HG03064 (cell line): ENCODE results near the gene ZNF385C.

ENCODE experiments used
- ATAC-seq: cut with Tn5 transposase; IDR thresholded peaks from one replicate; pipeline ENCODE4 v1.9.1; 2021; ENCODE audit warnings: low read depth; ENCODE audit not compliant: unreplicated experiment

ZNF385C gene

DNA sequence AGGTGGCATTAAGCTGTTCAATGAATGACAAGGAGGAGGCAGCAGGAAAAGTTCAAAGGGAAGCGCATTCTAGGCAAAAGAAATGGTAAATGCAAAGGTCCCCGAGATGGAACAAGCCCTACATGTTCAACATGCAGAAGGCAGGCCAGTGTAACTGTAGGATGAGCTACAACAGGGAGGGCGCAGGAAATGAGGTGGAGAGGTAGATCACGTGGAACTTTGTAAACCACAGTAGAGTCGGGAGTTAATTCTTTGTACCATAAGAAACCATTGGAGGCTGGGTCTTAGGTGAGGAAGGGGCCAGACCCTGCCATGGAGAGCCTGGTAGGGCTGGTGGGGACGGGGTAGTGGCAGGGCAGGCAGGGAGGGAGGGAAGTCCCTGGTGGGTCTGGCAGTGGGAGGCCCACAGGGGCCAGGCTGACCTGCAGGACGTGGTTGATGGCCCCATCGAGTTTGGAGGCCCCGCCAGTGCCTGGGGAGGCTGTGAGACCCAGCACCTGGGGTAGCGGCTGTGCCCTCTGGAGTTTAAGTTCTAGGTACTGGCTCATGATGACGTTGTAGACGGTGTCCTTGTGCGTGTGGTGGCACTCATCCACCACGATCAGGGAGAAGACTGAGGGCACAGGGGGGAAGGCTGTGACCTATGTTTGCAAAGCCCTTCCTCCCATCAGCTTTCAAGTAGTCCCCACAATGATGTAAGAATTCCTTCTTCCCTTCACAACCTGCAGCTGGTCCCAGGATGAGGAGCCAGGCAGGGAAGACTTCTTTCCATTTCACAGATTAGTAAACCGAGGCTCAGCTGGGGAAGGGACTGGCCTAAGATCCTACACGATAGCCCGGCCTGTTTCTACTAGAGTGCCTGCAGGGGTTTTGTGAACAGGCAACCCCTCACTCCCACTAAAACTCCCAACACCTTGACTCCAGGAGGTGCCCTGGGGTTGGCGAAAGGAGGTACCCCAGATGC, 12.3 kb upstream of the ZNF385C start:
- ATAC-seq = no peak

DNA sequence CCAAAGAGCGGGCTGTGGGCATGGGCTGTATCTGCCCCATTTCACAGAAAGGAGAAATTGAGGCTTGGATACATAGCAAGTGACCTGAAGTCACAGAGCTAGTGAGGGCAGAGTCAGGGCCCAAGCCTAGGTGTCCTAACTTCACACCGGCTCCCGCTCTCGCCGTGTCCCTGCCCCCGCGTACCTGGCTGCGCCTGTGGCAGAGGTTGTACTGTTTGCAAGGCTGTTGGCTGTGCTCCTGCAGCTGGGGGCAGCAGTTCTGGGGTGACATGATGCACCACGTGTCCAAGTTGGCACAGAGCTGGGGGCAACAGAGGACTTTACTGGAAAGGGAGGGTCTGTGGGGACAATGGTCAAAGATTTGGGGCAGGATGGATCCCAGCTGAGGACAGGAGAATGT, 10.8 kb upstream of the ZNF385C start:
- ATAC-seq = no peak

DNA sequence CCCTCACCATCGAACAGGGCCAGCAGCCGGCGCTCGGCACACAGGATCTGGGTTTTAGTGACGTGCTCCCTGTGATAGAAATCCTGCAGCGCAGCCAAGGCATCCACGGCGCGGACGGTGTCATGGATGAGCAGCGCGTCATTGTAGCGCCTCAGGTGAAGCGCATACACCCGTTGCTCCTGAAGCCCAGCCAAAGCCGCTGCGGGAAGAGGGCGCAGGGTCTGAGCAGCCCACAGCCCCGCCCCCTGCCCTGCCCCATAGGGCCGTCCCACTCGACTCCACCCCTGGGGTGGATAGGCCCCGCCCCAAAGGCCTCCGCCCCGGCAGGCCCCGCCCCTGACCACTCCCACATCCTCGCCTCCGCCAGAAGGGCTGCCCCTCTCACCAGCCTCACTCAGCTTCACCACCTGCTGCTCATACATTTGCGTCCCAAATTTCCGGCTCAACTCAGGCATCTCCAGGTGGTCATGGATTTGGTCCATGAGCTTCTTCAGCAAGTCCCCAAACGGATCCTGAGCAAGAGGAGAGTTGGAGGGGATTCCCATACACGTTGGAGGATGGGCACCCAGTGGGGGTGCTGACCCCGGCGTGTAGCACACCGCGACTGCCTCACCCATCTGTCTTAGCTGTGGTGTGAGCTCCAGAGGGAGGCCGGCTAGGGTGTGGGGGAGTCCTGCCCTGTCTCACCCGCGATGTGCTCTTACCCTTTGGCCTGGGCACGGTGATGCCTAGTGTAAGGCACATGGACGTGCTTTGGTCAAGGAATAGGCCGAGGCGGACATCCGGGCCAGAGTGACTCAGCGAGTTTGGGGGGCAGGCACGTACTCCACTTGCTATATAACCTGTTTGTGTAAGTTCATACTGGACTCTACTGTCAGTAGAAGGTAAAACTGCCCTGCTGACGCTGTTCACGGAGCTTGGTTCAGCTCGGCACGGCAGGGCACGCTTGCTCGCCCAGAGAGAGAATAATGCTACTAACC, 9.6 kb upstream of the ZNF385C start:
- peak; percentile 45 for ATAC-seq

DNA sequence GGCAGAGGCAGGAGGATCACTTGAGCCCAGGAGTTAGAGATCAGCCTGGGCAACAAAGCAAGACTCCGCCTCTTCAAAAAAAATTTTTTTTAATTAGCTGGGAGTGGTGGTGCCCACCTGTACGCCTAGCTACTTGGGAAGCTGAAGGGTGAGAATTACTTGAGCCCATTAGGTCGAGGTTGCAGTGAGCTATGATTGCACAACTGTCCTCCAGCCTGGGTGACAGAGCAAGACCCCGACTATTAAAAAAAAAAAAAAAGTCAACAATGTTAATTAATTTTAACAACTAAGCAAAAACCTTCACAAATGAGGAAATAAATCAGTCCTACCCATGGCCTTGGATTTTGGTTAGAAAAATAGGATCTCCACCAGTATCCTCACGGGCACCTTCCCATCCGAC, 8.9 kb upstream of the ZNF385C start:
- no peak for ATAC-seq

DNA sequence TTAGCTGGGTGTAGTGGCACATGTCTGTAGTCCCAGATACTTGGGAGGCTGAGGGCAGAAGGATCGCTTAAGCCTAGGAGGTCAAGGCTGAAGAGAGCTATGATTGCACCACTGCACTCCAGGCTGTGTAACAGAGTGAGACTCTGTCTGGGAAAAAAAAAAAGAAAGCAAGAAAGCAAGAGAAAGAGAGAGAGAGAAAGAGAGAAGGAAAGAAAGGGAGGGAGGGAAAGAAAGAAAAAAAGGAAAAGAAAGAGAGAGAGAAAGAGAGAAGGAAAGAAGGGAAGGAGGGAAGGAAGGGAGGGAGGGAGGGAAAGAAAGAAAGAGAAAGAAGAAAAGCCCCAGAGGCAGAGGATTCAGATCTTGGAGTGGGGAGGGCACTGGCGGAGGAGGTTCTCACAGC, 7.7 kb upstream of the ZNF385C start:
- no peak for ATAC-seq

DNA sequence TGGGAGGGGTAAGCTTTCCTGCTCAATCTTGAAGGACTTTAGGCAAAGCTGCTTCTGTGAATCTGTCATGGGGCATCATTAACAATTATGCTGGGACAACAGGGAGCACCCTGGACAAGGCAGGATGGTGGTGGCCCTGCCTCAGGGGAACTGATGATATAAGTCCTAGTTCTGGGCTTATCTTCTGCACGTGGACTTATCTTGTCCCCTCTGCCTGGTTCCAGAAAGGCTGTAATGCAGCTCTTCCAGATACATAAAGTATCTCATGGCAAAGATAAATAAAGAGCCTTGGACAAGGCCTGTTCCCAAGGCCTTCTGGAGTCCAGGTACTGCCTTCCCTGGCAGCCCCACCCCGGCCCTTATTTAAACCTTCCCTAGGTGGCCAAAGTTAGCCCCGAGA, 6.0 kb upstream of the ZNF385C start:
- no peak for ATAC-seq

DNA sequence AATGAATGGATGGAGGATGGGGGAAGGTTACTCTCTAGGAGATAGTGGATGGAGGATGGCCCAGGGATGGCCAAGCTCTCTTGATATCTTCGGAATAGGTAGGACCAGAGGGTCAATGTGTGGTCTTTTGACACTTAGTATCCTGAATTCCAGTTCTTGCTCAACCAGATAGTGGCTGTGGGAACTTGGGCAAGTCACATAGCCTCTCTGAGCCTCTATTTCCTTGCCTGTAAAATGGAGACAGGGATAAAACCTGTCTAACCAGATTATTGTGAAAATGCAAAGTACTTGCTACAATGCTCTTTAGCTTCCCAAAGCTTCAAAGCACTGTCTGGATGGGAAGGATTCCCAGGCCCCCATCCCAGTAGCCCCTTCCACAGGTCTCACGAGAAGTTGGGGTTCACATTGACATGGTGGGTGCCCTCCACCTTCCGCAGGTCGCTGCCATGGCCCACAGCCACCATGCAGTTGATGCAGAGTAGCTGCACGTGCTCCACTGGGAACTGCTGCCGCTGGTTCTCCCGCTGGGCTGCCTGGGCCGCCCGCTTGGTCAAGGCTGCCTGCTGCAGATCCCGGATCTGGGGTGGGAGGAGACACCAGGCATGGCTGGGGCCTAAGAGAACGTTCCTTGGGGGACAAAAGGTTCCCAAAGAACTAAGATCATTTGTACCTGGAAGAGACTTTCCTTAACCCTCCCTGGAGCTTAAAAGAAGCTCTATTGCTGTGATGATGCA, 5.1 kb upstream of the ZNF385C start:
- no peak for ATAC-seq

DNA sequence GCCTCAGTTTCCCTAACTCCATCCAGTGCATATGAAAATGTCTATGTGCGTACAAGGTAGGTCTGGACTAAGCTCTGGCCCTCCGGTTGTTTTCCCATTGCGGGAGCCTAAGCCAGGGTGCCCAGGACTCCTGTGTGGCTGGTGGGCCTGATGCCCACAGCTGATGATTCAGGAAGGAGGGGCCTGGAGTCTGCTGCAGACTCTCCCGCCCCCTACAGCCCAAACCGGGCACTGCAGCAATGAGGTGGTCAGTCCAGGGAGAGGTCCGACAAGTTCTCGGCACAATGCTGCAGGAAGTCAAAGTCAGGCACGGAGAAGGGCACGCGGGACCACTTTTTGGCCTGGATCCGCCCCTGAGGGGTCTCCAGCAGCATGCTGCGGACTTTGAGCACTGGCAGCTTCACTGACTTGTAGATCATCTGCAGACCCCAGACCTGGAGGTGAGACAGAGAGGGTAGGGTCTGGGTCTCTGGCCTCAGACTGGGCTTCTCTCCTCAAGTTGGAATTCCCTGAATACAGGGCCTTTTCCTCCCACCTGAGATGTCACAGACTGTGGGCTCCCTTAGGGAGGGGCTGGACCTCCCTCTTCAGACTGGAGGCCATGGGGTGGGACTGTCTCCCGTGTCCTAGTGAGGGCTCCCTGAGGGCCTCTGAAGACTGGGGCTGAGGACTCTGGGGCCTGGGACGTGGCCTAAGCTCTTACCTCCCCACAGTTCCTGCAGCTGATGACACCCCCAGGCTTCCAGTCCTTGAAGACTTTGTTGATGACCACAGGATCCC, 3.4 kb upstream of the ZNF385C start:
- no peak for ATAC-seq

DNA sequence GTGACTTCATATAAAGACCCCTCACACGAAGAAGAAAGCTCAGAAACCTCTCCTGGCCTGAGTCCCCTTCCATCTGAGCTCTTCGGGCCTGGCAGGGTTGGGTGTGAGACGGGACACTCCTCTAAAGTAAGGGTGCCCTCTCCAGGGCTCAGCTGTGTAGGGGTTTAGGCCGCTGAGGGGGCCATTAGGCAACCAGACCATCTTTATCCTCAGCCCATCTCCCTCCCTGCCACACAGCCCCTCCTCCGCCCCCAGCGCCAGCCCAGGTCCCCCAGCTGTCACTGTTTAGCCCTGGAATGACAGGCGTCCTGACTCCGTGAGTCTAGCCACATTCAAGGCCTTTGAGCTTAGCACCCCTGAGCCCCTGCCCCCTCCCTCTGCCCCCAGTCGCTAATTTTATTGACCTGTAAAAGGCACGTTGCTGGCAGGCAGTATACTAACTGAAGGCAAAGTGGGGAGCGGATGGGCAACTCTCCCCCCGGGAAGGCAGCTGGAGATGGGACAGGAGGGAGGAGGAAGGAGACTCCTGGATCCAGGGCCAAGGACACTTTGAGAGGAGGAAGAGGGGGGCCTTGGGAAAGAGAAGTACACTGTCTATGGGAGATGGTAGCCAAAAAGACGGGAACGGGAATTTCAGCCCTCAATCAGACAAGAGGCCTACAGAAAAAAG, 592 bp upstream of the ZNF385C start:
- ATAC-seq = no peak

DNA sequence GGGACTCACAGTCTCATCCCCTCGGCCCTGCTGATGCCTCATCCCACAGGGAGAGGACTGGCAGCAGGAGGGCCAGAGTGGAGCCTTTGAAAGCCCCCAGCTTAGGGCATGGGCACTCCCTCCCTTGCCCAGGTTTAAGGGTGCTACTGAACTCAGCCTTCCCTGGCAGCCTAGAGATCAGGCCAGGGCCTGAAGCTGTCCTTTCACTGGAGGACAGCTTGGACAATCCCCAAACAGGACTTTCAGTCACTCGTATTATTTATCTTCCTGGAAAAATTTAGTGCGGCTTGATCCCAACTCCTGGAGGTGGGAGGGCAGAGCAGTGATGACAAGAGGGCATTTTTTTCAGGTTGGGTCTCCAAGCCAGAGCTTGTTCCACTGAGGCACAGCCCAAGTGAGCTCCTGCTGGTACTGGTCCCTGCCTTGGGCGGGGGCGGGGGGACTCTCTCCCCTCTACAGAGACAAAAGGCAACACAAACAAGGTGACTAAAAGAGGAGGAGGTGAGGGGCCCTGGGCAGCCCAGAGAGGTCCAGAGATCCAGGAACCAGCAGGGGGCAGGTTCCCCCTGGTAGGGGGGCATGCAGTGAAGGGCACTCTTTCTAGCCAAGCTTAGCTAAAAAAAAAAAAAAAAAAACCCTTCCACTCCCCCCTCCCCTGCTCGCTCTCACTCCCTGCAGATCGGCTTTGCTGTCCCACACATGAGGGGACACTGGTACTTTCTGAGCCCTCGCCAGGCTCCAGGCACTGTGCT, 1.7 kb downstream of the ZNF385C start:
- ATAC-seq = no peak

DNA sequence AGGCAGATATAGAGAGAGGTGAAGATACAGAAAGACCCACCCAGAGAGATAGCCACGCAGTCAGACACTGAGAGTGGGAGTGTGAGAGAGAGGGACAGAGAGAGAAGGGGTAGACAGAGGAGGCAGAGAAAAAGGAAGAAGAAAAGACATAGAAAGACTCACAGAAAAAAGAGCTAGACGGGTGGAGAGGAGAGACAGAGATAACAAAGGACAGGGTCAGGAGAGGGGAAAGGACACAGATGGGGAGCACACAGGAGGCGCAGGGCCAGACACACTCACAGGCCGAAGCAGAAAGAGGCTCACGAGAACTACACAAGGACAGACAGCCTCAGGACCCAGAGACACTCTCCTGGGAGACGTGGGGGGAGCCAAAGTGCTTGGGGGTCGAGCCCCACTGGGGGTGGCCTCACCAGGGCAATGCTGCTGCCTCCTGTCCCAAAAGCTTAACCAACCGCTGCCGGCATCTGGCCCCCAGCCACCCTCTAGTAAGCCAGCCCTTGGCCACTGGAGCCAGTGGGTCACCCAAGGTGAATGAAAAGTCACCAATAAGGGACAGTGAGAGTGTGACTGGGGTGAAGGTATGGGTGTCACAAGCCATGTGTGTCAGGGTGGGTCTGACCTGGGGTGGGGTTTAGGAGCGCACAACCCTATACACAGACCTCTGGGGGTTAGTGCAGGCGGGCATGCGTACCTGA, 3.8 kb downstream of the ZNF385C start:
- ATAC-seq = no peak

DNA sequence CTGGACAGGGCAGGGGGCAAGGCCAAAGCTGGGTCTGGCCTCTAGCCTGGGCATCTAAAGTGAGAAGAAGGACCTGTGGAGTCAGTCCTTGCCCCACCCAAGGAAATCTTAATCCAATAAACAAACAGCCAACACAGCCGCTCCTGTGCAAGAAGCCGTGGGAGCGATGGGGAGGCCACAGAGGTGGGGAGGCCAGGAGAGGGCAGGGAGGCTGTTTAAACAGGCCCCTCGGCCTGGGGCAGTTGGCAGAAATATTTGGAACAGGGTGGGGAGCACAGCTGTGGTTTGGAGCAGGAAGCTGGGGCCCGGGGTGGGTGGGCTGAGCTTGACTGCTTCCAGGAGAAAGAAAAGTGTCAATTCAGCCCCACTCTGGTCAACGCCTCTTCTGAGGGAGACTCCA, 5.3 kb downstream of the ZNF385C start:
- ATAC-seq = no peak

DNA sequence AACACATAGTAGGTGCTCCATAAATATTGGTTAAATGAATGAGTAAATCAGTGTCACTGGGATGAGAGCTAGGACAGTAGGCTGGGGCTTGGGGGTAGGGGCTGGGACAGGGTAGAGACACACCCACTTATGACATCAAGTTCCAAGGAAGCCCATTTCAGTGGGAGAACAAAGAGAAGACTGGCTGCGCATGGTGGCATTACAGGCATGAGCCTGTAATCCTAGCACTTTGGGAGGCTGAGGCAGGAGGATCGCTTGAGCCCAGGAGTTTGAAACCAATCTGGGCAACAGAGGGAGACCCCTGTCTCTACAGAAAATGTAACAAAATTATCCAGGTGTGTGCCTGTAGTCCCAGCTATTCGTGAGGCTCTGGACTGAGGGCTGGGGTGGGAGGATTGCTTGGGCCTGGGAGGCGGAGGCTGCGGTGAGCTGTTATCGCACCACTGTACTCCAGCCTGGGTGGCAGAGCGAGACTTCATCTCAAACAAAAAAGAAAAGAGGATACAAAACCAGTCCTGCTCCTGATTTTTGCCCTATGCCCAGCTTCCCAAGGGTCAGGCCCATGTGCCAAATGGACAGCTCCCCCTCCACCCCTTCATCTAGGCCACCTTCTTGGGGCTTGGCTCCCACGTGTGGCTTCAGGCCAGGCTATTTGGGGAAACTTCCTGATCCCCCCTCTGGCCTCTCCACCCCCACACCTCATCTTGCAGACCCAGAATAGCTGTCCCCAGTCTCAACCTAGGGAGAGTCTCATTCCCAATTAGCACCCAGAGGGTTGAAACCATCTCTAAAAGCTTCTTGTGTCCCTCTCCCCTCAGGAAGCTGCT, 7.1 kb downstream of the ZNF385C start:
- no peak for ATAC-seq

DNA sequence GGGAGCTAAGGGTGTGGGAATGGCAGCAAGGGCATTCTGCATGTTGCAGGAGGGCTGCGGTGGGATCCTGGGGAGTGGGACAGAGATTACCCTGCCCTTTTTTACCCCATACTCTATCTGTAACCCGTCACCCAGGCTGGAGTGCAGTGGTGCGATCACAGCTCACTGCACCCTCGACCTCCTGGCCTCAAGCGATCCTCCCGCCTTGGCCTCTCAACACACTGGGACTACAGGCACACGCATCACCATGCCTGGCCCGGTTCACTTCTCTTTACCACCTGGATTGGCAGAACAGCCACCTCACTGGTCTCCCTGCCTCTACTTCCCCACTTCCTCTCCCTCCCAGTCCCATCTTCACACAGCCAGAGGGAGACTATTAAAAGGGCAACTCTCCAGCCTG, 9.5 kb downstream of the ZNF385C start:
- no peak for ATAC-seq

DNA sequence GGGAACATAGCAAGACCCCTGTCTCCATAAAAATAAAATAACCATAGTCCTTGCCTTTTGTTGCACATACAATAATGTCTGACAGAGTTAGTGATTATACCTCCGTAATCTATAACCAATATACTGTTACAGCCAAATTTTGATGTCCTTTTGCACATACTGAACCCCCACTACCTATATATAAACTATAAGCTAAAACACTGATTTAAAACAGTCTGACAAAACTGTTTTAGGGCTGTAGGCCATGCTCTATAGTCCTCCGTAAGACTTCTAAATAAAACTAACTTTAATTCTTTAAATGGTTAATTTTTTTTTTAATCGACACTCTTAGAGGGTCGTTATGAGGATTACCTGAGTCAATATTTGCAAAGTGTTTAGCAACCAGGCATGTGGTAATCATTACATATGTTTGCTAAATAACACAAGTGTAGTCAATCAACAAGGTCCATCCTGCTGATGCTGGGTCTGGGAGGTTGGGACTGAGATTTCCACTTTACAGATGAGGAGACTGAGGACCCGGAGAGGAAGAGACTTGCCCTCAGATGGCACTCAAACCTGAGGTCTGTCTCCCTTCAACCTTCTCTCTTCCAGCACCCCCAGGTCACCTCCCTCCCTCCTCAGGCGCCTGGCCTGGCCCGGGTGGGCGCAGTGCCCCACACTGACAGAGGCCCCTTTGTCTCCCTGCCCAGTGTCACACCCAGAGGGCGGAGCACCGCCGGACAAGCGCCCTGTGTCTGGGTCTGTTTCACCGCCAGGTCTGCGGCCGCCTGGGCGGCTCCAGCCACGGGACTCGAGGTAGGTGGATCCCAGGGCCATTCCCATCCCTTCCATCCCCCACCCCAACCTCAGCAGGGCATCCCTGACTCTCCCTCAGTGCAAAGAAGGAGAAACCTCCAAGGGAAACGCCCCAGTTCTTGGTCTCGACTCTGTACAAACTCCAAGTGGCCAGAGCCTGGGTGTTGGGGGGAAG, 10.3 kb downstream of the ZNF385C start:
- no peak for ATAC-seq

DNA sequence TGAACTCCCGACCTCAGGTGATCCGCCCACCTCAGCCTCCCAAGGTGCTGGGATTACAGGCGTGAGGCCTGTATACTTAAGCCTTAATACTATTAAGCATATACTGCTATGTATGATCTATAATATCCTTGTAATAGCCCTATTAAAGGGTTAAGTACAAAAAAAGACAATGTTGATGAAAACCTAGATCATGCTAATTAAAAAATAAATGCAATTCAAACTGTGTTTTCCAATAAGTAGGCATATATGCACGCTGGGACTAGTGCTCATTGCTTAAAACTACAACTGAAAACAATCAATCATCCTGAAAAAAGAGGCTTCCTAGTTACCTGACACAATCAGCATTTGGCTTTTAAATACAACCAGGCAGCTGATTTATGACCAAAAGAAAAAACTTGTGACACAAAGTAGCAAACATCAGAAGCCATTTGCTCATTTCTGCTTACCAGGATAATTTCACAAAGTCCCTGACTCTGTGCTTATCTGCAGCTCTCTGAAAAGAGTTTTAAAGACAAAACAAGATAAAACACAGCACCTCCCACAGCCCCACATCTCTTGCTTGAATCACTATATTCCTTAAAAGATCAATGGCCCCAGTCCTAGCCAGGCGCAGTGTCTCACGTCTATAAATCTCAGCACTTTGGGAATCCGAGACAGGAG, 11.1 kb downstream of the ZNF385C start:
- no peak for ATAC-seq
